Testis (tissue), 2 donors: ENCODE data around the gene CD55.

ENCODE experiments used
- CTCF ChIP-seq, 3 experiments: fragments of 450-650 bp in 2 of 3; fragments of 200-600 bp in 1 of 3; sonication (generic) in 1 of 3; IDR thresholded peaks; one replicate each; pipeline ENCODE4 v1.5.1; 2016 to 2019; ENCODE audit warnings: antibody characterized with exemption in 3 of 3, mild to moderate bottlenecking in 2 of 3, moderate library complexity in 1 of 3
- POLR2A ChIP-seq: fragments of 450-650 bp; IDR thresholded peaks from one replicate; pipeline ENCODE4 v1.6.1; 2017; ENCODE audit warnings: antibody characterized with exemption, mild to moderate bottlenecking, moderate library complexity

- TF ChIP-seq POLR2A (no peak), CTCF (IDR thresholded peaks at IDR 0.05) (no peak)
Measured at GRCh38 chr1:207405814-207406213, 84.3 kb downstream of the CD55 start.
